Panc1 (cell line): ENCODE results near the gene ATXN7. TPM values are rescaled to one million over a fixed set of nuclear protein-coding genes. Genes with fewer than 3 reads are reported as not detected.

Experiments
- ATAC-seq: fragments of 200-7000 bp; cut with Tn5 transposase; 2 replicates; pipeline ENCODE4 v1.9.1; 2020; ENCODE audit warnings: mild to moderate bottlenecking, moderate library complexity
- BruUV-seq: library from RNA; stranded (reverse); fragments of 400-500 nt; replicated peaks from 2 replicates; lab custom pipeline; 2021; lab: Mats Ljungman, UMichigan
- CTCF ChIA-PET: fragments of 300-600 bp; sonication (Branson Sonifier 250); formaldehyde crosslinking; loops from one replicate; lab custom pipeline; 2022; ENCODE audit warnings: antibody characterized with exemption; lab: Charles Lee
- POLR2A ChIA-PET: fragments of 300-600 bp; sonication (Branson Sonifier 250); formaldehyde crosslinking; loops from one replicate; lab custom pipeline; 2022; ENCODE audit warnings: antibody characterized with exemption; lab: Charles Lee
- DNase-seq: peaks from one replicate; pipeline ENCODE4 v3.0.0-alpha.2; 2010; ENCODE audit warnings: low read depth, low spot score
- H3K27ac ChIP-seq: 2 replicates; pipeline ENCODE4 v1.5.1; 2011; ENCODE audit warnings: mild to moderate bottlenecking, low read length, inconsistent platforms
- H3K27me3 ChIP-seq: fragments of 200-500 bp; sonication (Bioruptor generic); 2 replicates; pipeline ENCODE4 v1.6.0; 2014; ENCODE audit warnings: low read length, inconsistent platforms; ENCODE audit not compliant: control insufficient read depth, insufficient read depth
- H3K36me3 ChIP-seq: fragments of 200-500 bp; sonication (Bioruptor generic); 2 replicates; pipeline ENCODE4 v1.5.1; 2014; ENCODE audit warnings: inconsistent platforms, mild to moderate bottlenecking, low read length, moderate library complexity; ENCODE audit not compliant: control insufficient read depth, insufficient read depth
- H3K4me1 ChIP-seq: 2 replicates; pipeline ENCODE4 v1.5.1; 2011; ENCODE audit warnings: inconsistent platforms, mild to moderate bottlenecking, low read length, moderate library complexity; ENCODE audit not compliant: control insufficient read depth, insufficient read depth
- H3K4me3 ChIP-seq, 2 experiments: 2 replicates each; pipeline ENCODE4 v1.5.1; 2011 to 2012; ENCODE audit warnings: low read depth in 2 of 2, low read length in 2 of 2, mild to moderate bottlenecking in 2 of 2, inconsistent platforms in 1 of 2, moderate library complexity in 1 of 2
- H3K9me3 ChIP-seq: fragments of 200-500 bp; sonication (Bioruptor generic); 2 replicates; pipeline ENCODE4 v1.5.1; 2014; ENCODE audit warnings: low read depth, mild to moderate bottlenecking, inconsistent platforms, low read length, moderate library complexity; ENCODE audit not compliant: control insufficient read depth, insufficient read depth
- CTCF ChIP-seq: fragments of 450-650 bp; IDR thresholded peaks from 2 replicates; pipeline ENCODE4 v1.5.1; 2017; ENCODE audit warnings: mild to moderate bottlenecking
- POLR2AphosphoS5 ChIP-seq: IDR thresholded peaks from 2 replicates; pipeline ENCODE4 v1.6.1; 2012; ENCODE audit warnings: mild to moderate bottlenecking, low read depth, low read length, moderate library complexity
- REST ChIP-seq, 2 experiments: IDR thresholded peaks; 2 replicates each; pipeline ENCODE4 v1.6.1; 2011 to 2012; ENCODE audit warnings: low read depth in 2 of 2, control low read depth in 1 of 2, low read length in 1 of 2, mild to moderate bottlenecking in 1 of 2, moderate library complexity in 1 of 2; ENCODE audit not compliant: insufficient read depth in 1 of 2
- SIN3A ChIP-seq: IDR thresholded peaks from 2 replicates; pipeline ENCODE4 v1.6.1; 2012; ENCODE audit warnings: low read depth, mild to moderate bottlenecking, low read length, moderate library complexity, borderline replicate concordance; ENCODE audit not compliant: insufficient read depth
- TCF7L2 ChIP-seq: IDR thresholded peaks from 2 replicates; pipeline ENCODE4 v1.6.1; 2011; ENCODE audit warnings: mild to moderate bottlenecking, low read depth, low read length, inconsistent platforms
- in situ Hi-C: cut with HindIII; loops from 2 replicates; pipeline ENCODE4 v1.10.0; 2016; ENCODE audit warnings: low sequenced_read_pairs, low pct_unique_long_range_greater_than_20kb
- intact Hi-C: fragments of 100-400 bp; cut with micrococcal nuclease; formaldehyde crosslinking; loops from one replicate; pipeline ENCODE4 v1.10.0; 2022; ENCODE audit not compliant: unreplicated experiment
- total RNA-seq: library from RNA; stranded (reverse); gene quantifications from one replicate; pipeline ENCODE4 v1.2.1, GENCODE V29; 2021; ENCODE audit not compliant: unreplicated experiment

Gene ATXN7
- total RNA-seq, 1 experiment from 2014 or later, result 17.3 TPM

- no peak overlapping the region for H3K27ac ChIP-seq
- no TSS peak for BruUV-seq
Measured at GRCh38 chr3:64047787-64048186, 184.1 kb downstream of the ATXN7 start.

GRCh38 chr3:64048631-64049061 lies 185.0 kb downstream of the ATXN7 start:
- in situ Hi-C loops, result no loop called here
- ATAC-seq (no peak), DNase-seq (no peak)
- ChIA-PET CTCF (no interaction called here), POLR2A (no interaction called here)
- intact Hi-C loops, result no loop called here
- Histone ChIP-seq H3K9me3 (no peaks in the 10 kb centered on the region), H3K36me3 (no peaks in the 10 kb centered on the region), H3K4me1 (no peaks in the 10 kb centered on the region), H3K4me3 (no peak overlapping the region), H3K27ac (no peak overlapping the region), H3K27me3 (no peaks in the 10 kb centered on the region)
- no TSS peak for BruUV-seq
- TF ChIP-seq CTCF, result no peak
- TF ChIP-seq SIN3A, result no peak
- TF ChIP-seq TCF7L2, result no peak
- no peak for TF ChIP-seq REST (IDR thresholded peaks at IDR 0.05; ENCODE audit: insufficient read depth in 1 of 2, low read depth in 2 of 2, low read length in 1 of 2)
- TF ChIP-seq POLR2AphosphoS5, result no peak

More at GRCh38 chr3:64047787-64048186, 184.1 kb downstream of the ATXN7 start:
- in situ Hi-C loops (no loop called here), intact Hi-C loops (no loop called here)
- DNase-seq (no peak), ATAC-seq (no peak)
- H3K36me3 ChIP-seq, result no peaks in the 10 kb centered on the region
- H3K4me1 ChIP-seq, result no peaks in the 10 kb centered on the region
- H3K4me3 ChIP-seq, result no peak overlapping the region
- H3K9me3 ChIP-seq, result no peaks in the 10 kb centered on the region
- TF ChIP-seq SIN3A (no peak), CTCF (no peak)
- H3K27me3 ChIP-seq, result no peaks in the 10 kb centered on the region
- CTCF ChIA-PET, result no interaction called here
- POLR2A ChIA-PET, result no interaction called here
